Stimulated activated naive CD8-positive, alpha-beta T cell treated with anti-CD3 and anti-CD28 coated beads, Interleukin-15, Interleukin-2, amounts not matched to agents 100 ng/mL and 50 ng/mL, for 24 hours (primary cell): Measurements from ENCODE around the gene SLC45A1.

Experiments
- H3K27ac Mint-ChIP-seq: one replicate; pipeline ENCODE4 v1.8.0; 2021; ENCODE audit warnings: mild to moderate bottlenecking, mixed read lengths
- H3K27me3 Mint-ChIP-seq: one replicate; pipeline ENCODE4 v1.8.0; 2021; ENCODE audit warnings: mixed read lengths
- H3K36me3 Mint-ChIP-seq: one replicate; pipeline ENCODE4 v1.8.0; 2021; ENCODE audit warnings: low read depth, mixed read lengths
- H3K4me1 Mint-ChIP-seq: one replicate; pipeline ENCODE4 v1.8.0; 2021; ENCODE audit warnings: low read depth, mixed read lengths
- H3K4me3 Mint-ChIP-seq: one replicate; pipeline ENCODE4 v1.8.0; 2021; ENCODE audit warnings: mild to moderate bottlenecking, mixed read lengths
- H3K9me3 Mint-ChIP-seq: one replicate; pipeline ENCODE4 v1.8.0; 2021; ENCODE audit warnings: mixed read lengths

Gene SLC45A1

DNA sequence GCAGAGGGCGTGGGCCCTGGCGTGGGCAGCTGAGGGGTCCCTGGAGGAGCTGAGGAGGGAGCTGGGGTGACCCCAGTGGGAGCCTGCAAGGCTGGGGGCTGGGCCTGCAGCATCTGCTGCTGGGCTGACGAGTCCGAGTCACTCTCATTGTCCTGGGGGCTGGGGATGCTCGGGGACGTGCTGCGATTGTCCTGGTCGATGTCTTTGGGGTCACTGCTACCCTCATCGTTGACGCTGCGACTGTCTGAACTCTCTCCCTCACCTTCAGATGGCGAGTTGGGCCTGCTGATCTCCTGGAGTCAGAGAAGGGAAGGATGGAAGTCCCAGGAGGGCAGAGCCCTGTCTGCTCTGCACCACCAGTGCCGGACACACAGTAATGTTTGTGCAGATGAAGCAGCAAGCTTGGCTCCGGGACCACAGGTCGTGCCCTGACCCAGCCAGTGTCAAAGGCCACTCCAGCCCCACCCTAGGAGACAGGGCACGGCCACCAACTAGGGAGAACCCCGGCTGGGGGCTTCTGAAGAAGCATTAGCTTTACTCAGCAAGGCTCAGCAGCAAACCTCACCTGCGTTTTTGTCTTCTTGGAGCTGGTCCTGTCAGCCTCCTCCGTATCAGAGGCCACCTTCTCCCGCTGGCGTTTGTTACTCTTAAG, 43.4 kb downstream of the SLC45A1 start:
- H3K36me3 Mint-ChIP-seq: peaks cover 18% of the 10 kb centered on the region
- H3K4me3 Mint-ChIP-seq: no peak overlapping the region
- H3K4me1 Mint-ChIP-seq: no peaks in the 10 kb centered on the region
- no peaks in the 10 kb centered on the region for H3K9me3 Mint-ChIP-seq
- no peak overlapping the region for H3K27ac Mint-ChIP-seq
- H3K27me3 Mint-ChIP-seq: no peaks in the 10 kb centered on the region

DNA sequence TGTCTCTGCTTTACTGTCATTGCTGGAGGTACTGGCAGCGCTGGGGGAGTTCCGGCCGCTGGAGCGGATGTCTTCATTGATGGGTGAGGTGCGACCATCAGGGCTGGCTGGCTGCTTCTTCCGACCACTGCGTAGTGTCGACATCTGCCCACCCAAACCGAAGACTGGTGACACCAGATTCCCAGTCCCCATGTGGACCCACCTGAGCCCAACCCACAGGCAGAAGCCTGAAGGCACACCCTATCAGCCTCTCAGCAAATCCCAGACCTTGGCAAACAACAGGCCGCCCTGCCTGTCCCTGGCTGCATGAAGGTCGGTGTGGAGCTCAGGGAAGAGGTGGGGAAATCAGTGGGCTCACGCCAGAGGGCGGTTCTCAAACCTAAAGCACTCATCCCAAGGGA, 44.8 kb downstream of the SLC45A1 start:
- H3K36me3 Mint-ChIP-seq: peaks cover 12% of the 10 kb centered on the region
- H3K9me3 Mint-ChIP-seq: no peaks in the 10 kb centered on the region
- H3K4me1 Mint-ChIP-seq: peaks cover 4% of the 10 kb centered on the region
- H3K27ac Mint-ChIP-seq: no peak overlapping the region
- no peak overlapping the region for H3K4me3 Mint-ChIP-seq
- no peaks in the 10 kb centered on the region for H3K27me3 Mint-ChIP-seq

DNA sequence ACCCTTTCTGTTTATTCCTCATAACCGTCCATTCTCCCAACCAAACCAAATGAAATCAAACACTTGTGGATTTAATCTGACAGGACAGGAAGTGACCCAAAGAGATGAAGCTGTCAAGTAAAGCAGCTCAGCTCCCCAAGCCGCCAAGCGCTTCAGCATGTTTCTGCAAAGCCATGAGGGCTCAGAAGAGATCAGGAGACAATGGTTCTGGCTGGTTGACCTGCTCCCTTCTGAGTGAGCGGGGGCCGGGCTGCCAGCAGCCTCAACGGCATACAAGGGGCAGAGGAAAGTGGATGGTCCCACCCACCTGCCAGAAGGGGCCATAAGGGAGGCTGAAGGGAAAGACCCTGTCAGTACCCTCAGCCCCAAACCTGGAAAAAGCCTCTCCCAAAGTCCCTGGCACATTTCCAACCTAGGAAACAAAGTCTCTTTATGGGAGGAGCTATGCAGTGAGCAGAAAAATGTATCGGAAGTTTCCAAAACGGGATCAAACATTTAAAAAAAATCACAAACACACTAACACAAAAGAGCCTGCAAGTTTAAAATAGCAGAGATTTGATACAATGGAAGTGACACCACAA, 45.4 kb downstream of the SLC45A1 start:
- H3K27ac Mint-ChIP-seq: peak overlapping the region; percentile 61
- peaks cover 7% of the 10 kb centered on the region for H3K36me3 Mint-ChIP-seq

DNA sequence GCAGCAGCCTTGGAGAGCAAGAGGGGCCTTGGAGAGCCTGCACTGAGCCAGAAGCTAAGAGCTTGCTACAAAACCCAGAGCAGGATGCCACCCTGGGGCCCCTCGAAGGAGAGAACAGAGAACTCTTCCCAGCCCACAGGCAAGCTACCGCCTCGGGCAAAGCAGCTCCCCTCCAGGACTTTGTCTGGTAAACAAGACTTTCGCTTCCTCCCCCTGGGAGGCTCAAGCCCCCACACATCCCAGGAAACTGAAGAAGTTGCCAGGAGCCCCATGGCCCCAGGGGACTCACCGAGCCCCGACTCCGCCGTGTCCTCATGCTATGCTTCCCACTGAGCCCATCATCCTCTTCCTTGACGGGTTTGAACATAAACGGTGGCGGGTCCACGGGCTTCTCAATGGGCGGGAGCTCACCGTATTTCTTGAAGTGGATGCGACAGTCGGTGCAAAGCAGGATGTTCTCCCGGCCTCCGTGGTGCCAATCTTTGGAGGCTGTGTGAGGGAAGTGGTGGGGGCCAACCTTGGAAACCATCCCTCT, 45.9 kb downstream of the SLC45A1 start:
- no peak overlapping the region for H3K4me3 Mint-ChIP-seq
- H3K9me3 Mint-ChIP-seq: no peaks in the 10 kb centered on the region
- no peaks in the 10 kb centered on the region for H3K27me3 Mint-ChIP-seq
- H3K36me3 Mint-ChIP-seq: peaks cover 7% of the 10 kb centered on the region
- no peak overlapping the region for H3K27ac Mint-ChIP-seq
- peaks cover 4% of the 10 kb centered on the region for H3K4me1 Mint-ChIP-seq

More for the DNA sequence above, 45.4 kb downstream of the SLC45A1 start:
- Mint-ChIP-seq H3K4me3 (no peak overlapping the region), H3K27me3 (no peaks in the 10 kb centered on the region), H3K9me3 (no peaks in the 10 kb centered on the region), H3K4me1 (peaks cover 4% of the 10 kb centered on the region)

DNA sequence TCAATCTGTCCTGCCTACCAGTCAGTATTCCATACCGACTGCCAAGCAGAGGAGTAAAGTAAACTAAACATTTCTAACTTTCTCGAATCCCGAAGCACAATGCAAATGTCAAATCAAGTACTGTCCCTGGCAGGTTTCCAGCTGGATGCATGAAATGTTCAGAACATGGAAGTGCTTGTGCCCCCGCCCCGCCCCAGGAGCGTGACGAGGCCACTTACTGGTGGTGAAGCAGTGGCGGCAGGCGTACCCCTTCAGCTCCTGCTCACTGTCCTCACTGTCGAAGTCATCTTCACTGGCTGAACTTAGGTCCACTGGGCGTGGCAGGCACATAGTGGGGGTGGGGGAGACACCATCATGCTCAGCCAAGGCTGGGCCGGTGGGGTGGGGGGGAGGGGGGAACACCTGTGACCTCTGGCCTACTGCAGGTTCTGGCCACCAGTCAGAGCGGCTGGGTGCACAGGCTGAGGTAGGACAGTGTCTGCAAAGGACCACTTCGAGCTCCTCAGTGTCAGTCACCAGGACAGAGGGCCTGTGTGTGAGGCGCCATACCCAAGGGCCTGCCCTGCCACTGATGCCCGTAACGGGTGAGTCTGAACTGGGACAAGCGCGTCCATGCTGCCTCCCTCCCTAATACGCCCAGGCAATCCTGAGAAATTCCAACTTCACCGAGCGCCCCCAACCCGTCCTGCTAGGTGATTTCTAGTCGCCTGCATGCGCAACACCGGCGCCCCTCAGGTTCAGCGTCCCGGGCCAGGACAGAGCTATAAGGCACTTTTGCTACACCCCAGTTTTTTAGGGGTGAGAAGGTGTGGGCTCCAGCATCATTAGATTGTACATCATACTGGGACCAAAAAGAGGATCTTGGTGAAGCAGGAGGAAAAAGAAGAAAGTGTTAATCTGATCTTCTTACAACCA, 46.9 kb downstream of the SLC45A1 start:
- peaks cover 7% of the 10 kb centered on the region for H3K4me1 Mint-ChIP-seq
- H3K9me3 Mint-ChIP-seq: no peaks in the 10 kb centered on the region
- H3K27me3 Mint-ChIP-seq: no peaks in the 10 kb centered on the region
- peak overlapping the region; percentile 51 for H3K27ac Mint-ChIP-seq
- H3K36me3 Mint-ChIP-seq: peaks cover 7% of the 10 kb centered on the region
- no peak overlapping the region for H3K4me3 Mint-ChIP-seq

DNA sequence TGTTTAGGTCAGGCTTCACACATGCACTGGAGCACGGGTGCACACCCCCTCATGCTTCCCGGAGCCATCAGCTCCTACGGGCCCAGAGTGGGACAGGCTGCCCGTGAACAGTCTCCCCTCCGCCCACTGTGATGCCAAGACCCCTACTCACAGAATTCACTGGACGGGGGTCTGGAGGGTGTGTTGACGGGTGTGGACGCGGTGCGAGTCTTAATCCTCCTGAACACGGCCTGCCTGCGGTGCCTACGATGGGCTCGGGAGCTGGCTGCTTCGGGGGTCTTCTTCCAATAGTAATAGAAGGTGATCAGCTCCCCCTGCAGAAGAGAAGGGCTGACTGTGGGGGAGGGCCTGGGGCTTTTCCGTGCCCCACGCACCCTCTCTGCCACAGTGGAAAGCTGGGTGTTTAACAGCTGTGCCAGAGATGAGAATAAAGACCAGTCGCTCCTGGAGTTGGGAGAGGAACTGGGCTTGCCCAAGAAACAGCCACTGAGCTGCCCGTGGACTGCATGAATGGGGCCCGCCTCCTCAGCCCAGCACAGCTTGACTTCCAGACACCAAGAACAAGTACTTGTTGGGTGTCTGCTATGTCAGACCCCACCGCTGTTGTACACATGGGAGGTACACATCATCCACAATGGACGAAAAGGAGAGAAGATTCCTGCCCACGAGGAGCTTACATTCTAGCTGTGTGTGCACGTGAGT, 47.9 kb downstream of the SLC45A1 start:
- peaks cover 7% of the 10 kb centered on the region for H3K36me3 Mint-ChIP-seq
- H3K27me3 Mint-ChIP-seq: no peaks in the 10 kb centered on the region
- H3K4me3 Mint-ChIP-seq: no peak overlapping the region
- H3K4me1 Mint-ChIP-seq: peaks cover 14% of the 10 kb centered on the region
- H3K27ac Mint-ChIP-seq: no peak overlapping the region
- H3K9me3 Mint-ChIP-seq: no peaks in the 10 kb centered on the region

DNA sequence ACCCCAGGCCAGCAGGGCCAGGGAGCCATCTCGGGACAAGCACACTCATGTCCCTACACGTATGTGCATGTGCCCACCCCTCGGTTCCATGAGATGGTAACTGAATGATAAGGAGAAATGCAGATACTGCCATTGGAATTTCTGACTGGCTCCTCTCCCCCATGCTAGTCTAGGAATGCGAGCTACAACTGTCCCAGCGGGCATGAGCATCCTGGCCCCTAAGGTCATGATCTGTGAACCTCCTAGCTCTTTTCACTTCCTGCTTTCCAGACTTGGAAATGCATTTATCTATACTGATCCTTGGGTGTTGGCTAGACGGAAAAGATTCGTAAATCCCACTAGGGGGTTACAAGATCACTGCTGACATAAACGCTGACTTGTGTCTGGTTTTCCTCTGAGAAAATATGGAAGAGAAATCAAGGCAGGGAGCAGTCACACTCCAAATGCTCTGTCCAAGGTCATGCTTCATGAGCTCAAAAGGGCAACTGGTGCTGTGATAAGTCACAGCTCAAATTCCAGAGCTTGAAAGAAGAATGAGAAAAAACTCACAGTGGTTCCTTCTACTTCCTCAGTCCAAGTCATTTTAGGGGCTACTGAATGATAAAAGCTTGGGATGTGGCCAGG, 49.8 kb downstream of the SLC45A1 start:
- Mint-ChIP-seq H3K36me3 (peaks cover 7% of the 10 kb centered on the region), H3K4me1 (peaks cover 17% of the 10 kb centered on the region), H3K9me3 (no peaks in the 10 kb centered on the region), H3K4me3 (no peak overlapping the region), H3K27me3 (no peaks in the 10 kb centered on the region), H3K27ac (no peak overlapping the region)

DNA sequence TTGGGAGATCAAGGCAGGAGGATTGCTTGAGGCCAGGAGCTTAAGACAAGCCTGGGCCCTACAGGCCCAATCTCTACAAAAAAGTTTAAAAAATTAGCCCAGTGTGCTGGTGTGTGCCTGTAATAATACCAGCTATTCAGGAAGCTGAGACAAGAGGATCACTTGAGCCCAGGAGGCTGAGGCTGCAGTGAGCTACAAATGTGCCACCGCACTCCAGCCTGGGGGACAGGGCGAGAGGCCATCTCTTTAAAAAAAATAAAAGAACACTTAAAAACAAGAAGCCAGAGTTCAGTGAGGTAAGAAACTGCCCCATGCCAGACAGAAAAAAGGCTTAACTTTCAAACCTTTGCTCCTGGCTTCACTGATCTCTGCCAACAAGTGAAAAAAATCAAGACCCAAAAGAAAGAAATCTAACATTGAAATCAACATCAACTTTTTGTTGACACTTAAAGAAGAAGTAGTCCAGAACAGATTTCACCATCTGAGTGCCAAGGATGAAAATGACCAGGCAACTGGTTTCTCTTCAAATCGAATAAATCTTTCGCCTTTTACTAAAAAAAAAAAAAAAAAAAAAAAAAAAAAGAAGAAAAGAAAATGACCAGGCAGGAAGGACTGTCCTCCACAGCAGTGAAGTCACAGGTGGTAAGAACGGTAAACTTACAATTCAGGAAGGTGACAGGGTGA, 51.2 kb downstream of the SLC45A1 start:
- Mint-ChIP-seq H3K4me1 (peaks cover 18% of the 10 kb centered on the region), H3K27me3 (no peaks in the 10 kb centered on the region), H3K36me3 (peaks cover 7% of the 10 kb centered on the region), H3K9me3 (no peaks in the 10 kb centered on the region), H3K27ac (peak overlapping the region; percentile 21), H3K4me3 (no peak overlapping the region)

DNA sequence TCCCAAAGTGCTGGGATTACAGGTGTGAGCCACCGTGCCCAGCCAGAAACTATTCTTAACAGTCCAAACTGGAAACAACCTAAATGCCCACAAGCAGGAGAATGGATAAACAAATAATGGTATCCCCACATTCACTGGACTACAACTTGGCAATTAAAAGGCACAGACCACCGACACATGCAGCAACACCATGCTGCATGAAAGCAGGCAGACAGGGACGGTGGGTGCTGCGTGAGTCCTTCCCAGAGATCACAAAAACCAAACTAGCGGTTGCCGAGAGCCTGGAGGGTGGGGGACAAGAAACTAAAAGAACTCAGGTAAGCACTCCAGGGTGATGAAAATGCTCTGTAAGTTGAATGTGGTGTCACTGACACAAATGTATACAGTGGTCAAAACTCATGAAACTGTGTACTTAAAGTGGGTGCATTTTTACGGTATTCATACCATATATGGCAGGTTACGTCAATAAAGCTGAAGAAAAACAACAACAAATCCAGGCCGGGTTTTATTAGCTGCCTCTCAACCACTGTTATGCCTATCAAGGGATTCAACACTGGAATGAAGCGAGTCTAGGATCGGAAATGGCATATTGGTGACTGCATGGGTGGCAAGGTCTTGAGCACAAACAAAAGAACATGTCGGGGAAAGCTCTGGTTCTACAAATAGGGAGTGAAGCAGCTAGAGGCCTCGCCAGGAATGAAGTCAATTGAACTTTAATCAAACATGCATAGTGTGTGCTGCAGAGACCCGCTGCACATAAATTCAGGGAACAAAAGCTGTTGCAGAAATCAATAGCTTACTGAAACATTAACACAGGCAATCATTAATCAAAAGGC, 52.4 kb downstream of the SLC45A1 start:
- H3K4me1 Mint-ChIP-seq: peaks cover 27% of the 10 kb centered on the region
- no peaks in the 10 kb centered on the region for H3K27me3 Mint-ChIP-seq
- H3K27ac Mint-ChIP-seq: no peak overlapping the region
- peaks cover 4% of the 10 kb centered on the region for H3K36me3 Mint-ChIP-seq
- H3K4me3 Mint-ChIP-seq: no peak overlapping the region
- H3K9me3 Mint-ChIP-seq: no peaks in the 10 kb centered on the region

DNA sequence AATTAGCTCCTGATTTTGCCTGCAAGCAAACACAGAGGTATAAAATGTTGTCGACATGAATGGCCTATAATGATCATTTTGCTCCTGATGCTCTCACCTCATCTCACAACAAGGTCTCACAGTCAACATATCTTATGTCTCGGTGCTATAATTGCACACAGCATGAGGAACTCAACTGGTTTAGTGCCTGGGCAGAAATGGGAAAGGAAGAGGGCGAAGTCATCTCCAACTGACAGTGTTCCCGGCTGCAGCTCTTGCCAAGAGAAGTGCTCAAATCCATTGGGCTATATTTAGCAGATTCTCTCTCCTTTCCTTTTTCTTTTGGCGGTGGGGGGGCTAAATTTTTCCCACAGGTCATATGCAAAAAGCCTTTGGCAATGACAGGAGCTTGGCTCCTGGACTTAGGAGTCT, 53.0 kb downstream of the SLC45A1 start:
- Mint-ChIP-seq H3K36me3 (no peaks in the 10 kb centered on the region), H3K4me3 (no peak overlapping the region), H3K27me3 (no peaks in the 10 kb centered on the region), H3K4me1 (peaks cover 27% of the 10 kb centered on the region), H3K9me3 (no peaks in the 10 kb centered on the region), H3K27ac (no peak overlapping the region)

DNA sequence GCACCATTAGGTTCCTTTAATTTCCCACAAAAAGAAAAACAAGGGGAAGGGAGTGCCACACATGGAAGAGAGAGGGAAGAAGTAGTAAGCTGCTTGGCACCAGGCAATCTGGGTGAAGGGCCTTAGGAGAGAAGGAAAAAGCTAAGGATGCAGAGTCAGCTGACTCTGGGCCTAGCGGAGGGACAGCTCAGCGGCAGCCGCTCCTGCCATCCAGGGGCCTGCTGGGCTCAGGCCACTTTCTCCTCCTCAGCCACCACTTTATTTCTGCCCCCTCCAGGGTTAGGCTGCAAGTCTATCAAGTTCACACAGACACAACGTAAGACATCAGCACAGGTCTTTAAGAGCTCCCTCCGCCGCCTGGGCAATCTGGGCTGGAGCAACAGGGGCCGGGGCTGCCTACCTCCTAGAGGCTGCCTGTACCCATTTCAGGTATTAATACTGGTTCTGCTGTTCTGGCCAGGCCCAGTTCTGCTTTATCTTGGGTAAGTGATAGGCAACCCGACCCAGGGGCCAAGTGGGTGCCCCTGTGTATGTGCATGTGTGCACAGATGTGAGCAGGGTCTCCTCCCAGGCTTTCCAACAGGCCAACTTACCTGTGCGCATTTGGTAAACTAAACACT, 53.6 kb downstream of the SLC45A1 start:
- H3K4me1 Mint-ChIP-seq: peaks cover 27% of the 10 kb centered on the region

DNA sequence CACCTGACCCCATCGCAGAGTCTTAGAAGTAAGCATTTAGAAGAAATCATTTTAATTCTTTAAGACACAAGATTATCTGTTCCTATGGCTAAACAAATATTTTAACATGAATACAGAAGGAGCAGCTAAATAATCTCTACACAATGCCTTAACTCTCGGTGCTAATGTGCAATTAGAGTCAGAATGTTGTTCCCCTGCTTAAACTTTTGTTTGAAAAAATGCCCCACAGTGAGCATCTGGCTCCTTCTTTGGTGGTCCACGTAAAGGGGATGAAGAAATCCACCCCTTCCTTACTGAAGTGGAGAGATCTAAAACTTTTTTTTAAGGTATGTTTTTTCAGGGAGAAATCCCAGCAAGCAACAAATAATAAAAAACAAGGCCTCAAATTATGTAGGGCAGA, 55.2 kb downstream of the SLC45A1 start:
- peaks cover 30% of the 10 kb centered on the region for H3K4me1 Mint-ChIP-seq
- no peaks in the 10 kb centered on the region for H3K27me3 Mint-ChIP-seq
- H3K9me3 Mint-ChIP-seq: no peaks in the 10 kb centered on the region
- peaks cover 6% of the 10 kb centered on the region for H3K36me3 Mint-ChIP-seq
- H3K4me3 Mint-ChIP-seq: no peak overlapping the region
- no peak overlapping the region for H3K27ac Mint-ChIP-seq

More for the DNA sequence above, 53.6 kb downstream of the SLC45A1 start:
- no peak overlapping the region for H3K4me3 Mint-ChIP-seq
- no peaks in the 10 kb centered on the region for H3K27me3 Mint-ChIP-seq
- H3K27ac Mint-ChIP-seq: no peak overlapping the region
- no peaks in the 10 kb centered on the region for H3K9me3 Mint-ChIP-seq
- no peaks in the 10 kb centered on the region for H3K36me3 Mint-ChIP-seq
